Kidney epithelial cell (primary cell): ENCODE results near the gene SIAH3. TPM values are rescaled to one million over a fixed set of nuclear protein-coding genes. Genes with fewer than 3 reads are reported as not detected.

ENCODE experiments used
- DNase-seq: peaks from one replicate; pipeline ENCODE4 v3.0.0-alpha.2; 2010; ENCODE audit warnings: low read depth
- H3K27me3 ChIP-seq: 2 replicates; pipeline ENCODE4 v1.6.0; 2011; ENCODE audit warnings: low read length; ENCODE audit not compliant: control insufficient read depth, insufficient read depth
- H3K36me3 ChIP-seq: 2 replicates; pipeline ENCODE4 v1.5.1; 2011; ENCODE audit warnings: low read length; ENCODE audit not compliant: control insufficient read depth, insufficient read depth
- H3K4me3 ChIP-seq: 2 replicates; pipeline ENCODE4 v1.5.1; 2011; ENCODE audit warnings: low read depth, mild to moderate bottlenecking, control low read depth, low read length
- CTCF ChIP-seq: IDR thresholded peaks from 2 replicates; pipeline ENCODE4 v1.5.1; 2011; ENCODE audit warnings: mild to moderate bottlenecking, moderate library complexity, low read length, control low read depth, inconsistent platforms; ENCODE audit not compliant: insufficient read depth, poor library complexity, severe bottlenecking
- total RNA-seq: library from RNA; depleted of rRNA; stranded (reverse); fragments of >200 nt; gene quantifications from 2 replicates; pipeline ENCODE4 v1.2.3, GENCODE V29; 2015

The SIAH3 gene
- total RNA-seq, 1 donor from 2014 or later = 0.13 TPM

GRCh38 chr13:45751885-45752284, 99.7 kb downstream of the SIAH3 start:
- Histone ChIP-seq H3K4me3 (no peak overlapping the region), H3K27me3 (peaks cover 10% of the 10 kb centered on the region), H3K36me3 (no peaks in the 10 kb centered on the region)
- no peak for TF ChIP-seq CTCF
- no peak for DNase-seq

- DNase-seq = no peak
- Histone ChIP-seq H3K4me3 (no peak overlapping the region), H3K27me3 (peaks cover 10% of the 10 kb centered on the region), H3K36me3 (no peaks in the 10 kb centered on the region)
- no peak for TF ChIP-seq CTCF
Measured at GRCh38 chr13:45750566-45750965, 101.0 kb downstream of the SIAH3 start.

GRCh38 chr13:45748941-45749759, 102.4 kb downstream of the SIAH3 start:
- no peak for DNase-seq
- H3K36me3 ChIP-seq = no peaks in the 10 kb centered on the region
- no peak for TF ChIP-seq CTCF
- H3K27me3 ChIP-seq = peaks cover 10% of the 10 kb centered on the region
- H3K4me3 ChIP-seq = no peak overlapping the region

GRCh38 chr13:45747071-45747470, 104.5 kb downstream of the SIAH3 start:
- no peak overlapping the region for H3K4me3 ChIP-seq
- H3K27me3 ChIP-seq = peaks cover 10% of the 10 kb centered on the region
- H3K36me3 ChIP-seq = no peaks in the 10 kb centered on the region
- TF ChIP-seq CTCF = no peak
- no peak for DNase-seq

GRCh38 chr13:45744979-45745378, 106.6 kb downstream of the SIAH3 start:
- DNase-seq = no peak
- H3K4me3 ChIP-seq = no peak overlapping the region
- peaks cover 12% of the 10 kb centered on the region for H3K27me3 ChIP-seq
- no peak for TF ChIP-seq CTCF
- no peaks in the 10 kb centered on the region for H3K36me3 ChIP-seq

GRCh38 chr13:45742985-45743384, 108.6 kb downstream of the SIAH3 start:
- no peak overlapping the region for H3K4me3 ChIP-seq
- no peak for TF ChIP-seq CTCF
- DNase-seq = no peak
- no peaks in the 10 kb centered on the region for H3K36me3 ChIP-seq
- H3K27me3 ChIP-seq = peaks cover 2% of the 10 kb centered on the region
